Fibroblast of the aortic adventitia (primary cell): ENCODE data around the gene WDFY3. TPM values are rescaled to one million over a fixed set of nuclear protein-coding genes. Genes with fewer than 3 reads are reported as not detected.

Experiments used
- DNase-seq: peaks from one replicate; pipeline ENCODE4 v3.0.0-alpha.2; 2010; ENCODE audit warnings: low read depth
- H3K4me3 ChIP-seq: 2 replicates; pipeline ENCODE4 v1.5.1; 2011; ENCODE audit warnings: low read depth, mild to moderate bottlenecking, control low read depth, low read length, moderate library complexity
- CTCF ChIP-seq: IDR thresholded peaks from 2 replicates; pipeline ENCODE4 v1.5.1; 2011; ENCODE audit warnings: mild to moderate bottlenecking, low read length, control low read depth, inconsistent platforms; ENCODE audit not compliant: insufficient read depth
- total RNA-seq: library from RNA; depleted of rRNA; stranded (reverse); fragments of >200 nt; gene quantifications from 2 replicates; pipeline ENCODE4 v1.2.3, GENCODE V29; 2012; ENCODE audit warnings: low replicate concordance

WDFY3 gene
- total RNA-seq, 1 donor, result 86.9 TPM

- peak; percentile 82 for DNase-seq
- no peak for TF ChIP-seq CTCF
- no peak overlapping the region for H3K4me3 ChIP-seq
Measured at GRCh38 chr4:84870398-84871163, 95.9 kb downstream of the WDFY3 start.

- no peak overlapping the region for H3K4me3 ChIP-seq
- no peak for TF ChIP-seq CTCF
- DNase-seq, result no peak
Measured at GRCh38 chr4:84866295-84866694, 100.2 kb downstream of the WDFY3 start.

GRCh38 chr4:84865600-84865999, 100.9 kb downstream of the WDFY3 start:
- DNase-seq, result no peak
- H3K4me3 ChIP-seq, result no peak overlapping the region
- no peak for TF ChIP-seq CTCF

- no peak for TF ChIP-seq CTCF
- H3K4me3 ChIP-seq, result no peak overlapping the region
- DNase-seq, result no peak
Measured at GRCh38 chr4:84862064-84862463, 104.4 kb downstream of the WDFY3 start.

- TF ChIP-seq CTCF, result no peak
- H3K4me3 ChIP-seq, result no peak overlapping the region
- no peak for DNase-seq
Measured at GRCh38 chr4:84857296-84857695, 109.2 kb downstream of the WDFY3 start.

GRCh38 chr4:84856468-84857049, 109.9 kb downstream of the WDFY3 start:
- TF ChIP-seq CTCF, result no peak
- no peak overlapping the region for H3K4me3 ChIP-seq
- DNase-seq, result no peak
